Duodenal mucosa (tissue), 2 donors: ENCODE measurements around the gene JAGN1.
"Not testable (repeated sequence)": the region's sequence is repeated elsewhere in the genome, so short reads cannot be mapped to it uniquely, and the experiment has no call there.

Experiments
- H3K27ac ChIP-seq: one replicate; pipeline ENCODE4 v1.7.0; 2013; ENCODE audit warnings: low read depth, low read length
- H3K27me3 ChIP-seq, 2 donors: one replicate each; pipeline ENCODE4 v1.7.0; 2013; ENCODE audit warnings: low read length in 2 of 2, control low read depth in 1 of 2; ENCODE audit not compliant: insufficient read depth in 2 of 2, control insufficient read depth in 1 of 2
- H3K36me3 ChIP-seq, 2 donors: one replicate each; pipeline ENCODE4 v1.7.0; 2013; ENCODE audit warnings: low read length in 2 of 2, control low read depth in 1 of 2; ENCODE audit not compliant: insufficient read depth in 2 of 2, control insufficient read depth in 1 of 2
- H3K4me1 ChIP-seq, 2 donors: one replicate each; pipeline ENCODE4 v1.7.0; 2013; ENCODE audit warnings: low read length in 2 of 2, control low read depth in 1 of 2; ENCODE audit not compliant: insufficient read depth in 2 of 2, control insufficient read depth in 1 of 2
- H3K4me3 ChIP-seq, 2 donors: one replicate each; pipeline ENCODE4 v1.7.0; 2013; ENCODE audit warnings: low read length in 2 of 2, low read depth in 1 of 2
- H3K9ac ChIP-seq, 2 donors: one replicate each; pipeline ENCODE4 v1.7.0; 2013; ENCODE audit warnings: low read length in 2 of 2, low read depth in 1 of 2
- H3K9me3 ChIP-seq, 2 donors: one replicate each; pipeline ENCODE4 v1.7.0; 2013; ENCODE audit warnings: low read length in 2 of 2, control low read depth in 1 of 2; ENCODE audit not compliant: control insufficient read depth in 1 of 2

JAGN1 gene

GRCh38 chr3:9881441-9881840 is 9.0 kb upstream of the JAGN1 start:
- peaks cover 5 to 21% of the 10 kb centered on the region in 2 donors for H3K4me1 ChIP-seq
- H3K9ac ChIP-seq = no peak overlapping the region
- H3K36me3 ChIP-seq = no peaks in the 10 kb centered on the region
- H3K27ac ChIP-seq = no peak overlapping the region
- H3K4me3 ChIP-seq = no peak overlapping the region
- H3K27me3 ChIP-seq = no peaks in the 10 kb centered on the region
- H3K9me3 ChIP-seq = no peaks in the 10 kb centered on the region

- no peaks in the 10 kb centered on the region for H3K9me3 ChIP-seq
- H3K36me3 ChIP-seq = no peaks in the 10 kb centered on the region
- H3K4me3 ChIP-seq = no peak overlapping the region
- H3K9ac ChIP-seq = no peak overlapping the region
- no peaks in the 10 kb centered on the region for H3K27me3 ChIP-seq
- peaks cover 0 to 14% of the 10 kb centered on the region in 2 donors for H3K4me1 ChIP-seq
- peak overlapping the region; percentile 36 for H3K27ac ChIP-seq
Measured at GRCh38 chr3:9883706-9884554, 6.5 kb upstream of the JAGN1 start.

- Histone ChIP-seq H3K36me3 (no peaks in the 10 kb centered on the region), H3K27ac (no peak overlapping the region), H3K9me3 (no peaks in the 10 kb centered on the region), H3K9ac (no peak overlapping the region), H3K4me1 (peaks cover 0 to 11% of the 10 kb centered on the region in 2 donors), H3K27me3 (no peaks in the 10 kb centered on the region), H3K4me3 (no peak overlapping the region)
Measured at GRCh38 chr3:9884555-9885165, 5.8 kb upstream of the JAGN1 start.

GRCh38 chr3:9886328-9886727 is 4.1 kb upstream of the JAGN1 start:
- Histone ChIP-seq H3K9ac (no peak overlapping the region), H3K4me1 (peaks cover 4 to 19% of the 10 kb centered on the region in 2 donors), H3K9me3 (no peaks in the 10 kb centered on the region), H3K27me3 (no peaks in the 10 kb centered on the region), H3K27ac (no peak overlapping the region), H3K4me3 (no peak overlapping the region), H3K36me3 (no peaks in the 10 kb centered on the region)

- H3K27ac ChIP-seq = no peak overlapping the region
- no peak overlapping the region for H3K4me3 ChIP-seq
- peaks cover 0 to under 1% of the 10 kb centered on the region in 2 donors for H3K36me3 ChIP-seq
- no peak overlapping the region for H3K9ac ChIP-seq
- H3K4me1 ChIP-seq = peaks cover 4 to 20% of the 10 kb centered on the region in 2 donors
- no peaks in the 10 kb centered on the region for H3K27me3 ChIP-seq
- no peaks in the 10 kb centered on the region for H3K9me3 ChIP-seq
Measured at GRCh38 chr3:9887480-9887879, 2.9 kb upstream of the JAGN1 start.

- H3K27me3 ChIP-seq = no peaks in the 10 kb centered on the region
- peaks cover 11 to 21% of the 10 kb centered on the region in 2 donors for H3K4me1 ChIP-seq
- no peaks in the 10 kb centered on the region for H3K9me3 ChIP-seq
- no peak overlapping the region for H3K9ac ChIP-seq
- H3K27ac ChIP-seq = no peak overlapping the region
- H3K36me3 ChIP-seq = peaks cover 9 to 11% of the 10 kb centered on the region in 2 donors
- no peak overlapping the region for H3K4me3 ChIP-seq
Measured at GRCh38 chr3:9888540-9888939, 1.9 kb upstream of the JAGN1 start.

GRCh38 chr3:9889405-9889804 is 1.0 kb upstream of the JAGN1 start:
- Histone ChIP-seq H3K4me1 (peaks cover 16 to 18% of the 10 kb centered on the region in 2 donors), H3K4me3 (no peak overlapping the region), H3K27ac (no peak overlapping the region), H3K27me3 (no peaks in the 10 kb centered on the region), H3K9ac (peak overlapping the region in 1 of 2 donors; percentile 99), H3K9me3 (no peaks in the 10 kb centered on the region), H3K36me3 (peaks cover 10 to 14% of the 10 kb centered on the region in 2 donors)

GRCh38 chr3:9891072-9891622 is 737 bp downstream of the JAGN1 start:
- Histone ChIP-seq H3K27me3 (no peaks in the 10 kb centered on the region), H3K9ac (peak overlapping the region; percentile 93 to 99), H3K27ac (peak overlapping the region; percentile 93), H3K4me3 (peak overlapping the region; percentile 89 to 98), H3K4me1 (peaks cover 19 to 20% of the 10 kb centered on the region in 2 donors), H3K36me3 (peaks cover 10 to 17% of the 10 kb centered on the region in 2 donors), H3K9me3 (no peaks in the 10 kb centered on the region)

- Histone ChIP-seq H3K4me3 (no peak overlapping the region), H3K4me1 (peaks cover 32 to 38% of the 10 kb centered on the region in 2 donors), H3K27ac (no peak overlapping the region), H3K9ac (no peak overlapping the region), H3K27me3 (no peaks in the 10 kb centered on the region), H3K36me3 (peaks cover 10 to 17% of the 10 kb centered on the region in 2 donors), H3K9me3 (no peaks in the 10 kb centered on the region)
Measured at GRCh38 chr3:9893739-9894138, 3.3 kb downstream of the JAGN1 start.

GRCh38 chr3:9895715-9896114 is 5.3 kb downstream of the JAGN1 start:
- not testable (repeated sequence) for H3K4me3 ChIP-seq, H3K27ac ChIP-seq, H3K9ac ChIP-seq, H3K9me3 ChIP-seq, H3K27me3 ChIP-seq
- Histone ChIP-seq H3K36me3 (peaks cover 10 to 17% of the 10 kb centered on the region in 2 donors), H3K4me1 (peaks cover 36 to 40% of the 10 kb centered on the region in 2 donors)
